Thymus (tissue), 11 donors: ENCODE measurements around the gene GP9. TPM values are rescaled to one million over a fixed set of nuclear protein-coding genes. Genes with fewer than 3 reads are reported as not detected.
"Not testable (repeated sequence)": the region's sequence is repeated elsewhere in the genome, so short reads cannot be mapped to it uniquely, and the experiment has no call there.

Experiments
- DNase-seq, 9 donors: peaks; one replicate each; pipeline ENCODE4 v3.0.0-alpha.2; 2013; ENCODE audit warnings: low spot score in 9 of 9, low read depth in 6 of 9, missing footprints in 1 of 9
- H3K27ac ChIP-seq, 2 donors: one replicate each; pipeline ENCODE4 v1.5.1; 2013; ENCODE audit warnings: control low read depth in 1 of 2, low read depth in 1 of 2, low read length in 1 of 2, mild to moderate bottlenecking in 1 of 2, moderate library complexity in 1 of 2
- H3K27me3 ChIP-seq, 2 donors: one replicate each; pipeline ENCODE4 v1.5.1; 2013; ENCODE audit warnings: low read length in 1 of 2; ENCODE audit not compliant: control insufficient read depth in 2 of 2, insufficient read depth in 1 of 2
- H3K36me3 ChIP-seq, 2 donors: one replicate each; pipeline ENCODE4 v1.5.1; 2013; ENCODE audit warnings: low read length in 1 of 2, mild to moderate bottlenecking in 1 of 2, moderate library complexity in 1 of 2; ENCODE audit not compliant: control insufficient read depth in 2 of 2, insufficient read depth in 2 of 2
- H3K4me1 ChIP-seq, 2 donors: one replicate each; pipeline ENCODE4 v1.5.1; 2013; ENCODE audit warnings: low read length in 2 of 2; ENCODE audit not compliant: control insufficient read depth in 2 of 2, insufficient read depth in 2 of 2
- H3K4me3 ChIP-seq, 2 donors: one replicate each; pipeline ENCODE4 v1.5.1; 2013; ENCODE audit warnings: low read length in 2 of 2, control low read depth in 1 of 2, mild to moderate bottlenecking in 1 of 2
- H3K9me3 ChIP-seq, 2 donors: one replicate each; pipeline ENCODE4 v1.5.1; 2013; ENCODE audit warnings: low read length in 1 of 2, mild to moderate bottlenecking in 1 of 2; ENCODE audit not compliant: control insufficient read depth in 2 of 2, insufficient read depth in 1 of 2
- WGBS: extraction: QIAGEN DNeasy Blood & Tissue Kit; methylation state at CpG from one replicate; pipeline ENCODE4 v1.1.7; 2013; 5-methylcytosine and 5-hydroxymethylcytosine counted together
- polyA plus RNA-seq: library from polyadenylated mRNA; stranded (reverse); fragments of 200-250 nt; gene quantifications from one replicate; pipeline ENCODE4 v1.2.3, GENCODE V29; 2013
- total RNA-seq: library from RNA; stranded (reverse); fragments of 120-200 nt; gene quantifications from one replicate; pipeline ENCODE4 v1.2.4, GENCODE V29; 2013
- donor health status: healthy.

GP9 gene
- total and polyA plus RNA-seq, 2 donors, result 0.02 to 0.14 TPM

DNA sequence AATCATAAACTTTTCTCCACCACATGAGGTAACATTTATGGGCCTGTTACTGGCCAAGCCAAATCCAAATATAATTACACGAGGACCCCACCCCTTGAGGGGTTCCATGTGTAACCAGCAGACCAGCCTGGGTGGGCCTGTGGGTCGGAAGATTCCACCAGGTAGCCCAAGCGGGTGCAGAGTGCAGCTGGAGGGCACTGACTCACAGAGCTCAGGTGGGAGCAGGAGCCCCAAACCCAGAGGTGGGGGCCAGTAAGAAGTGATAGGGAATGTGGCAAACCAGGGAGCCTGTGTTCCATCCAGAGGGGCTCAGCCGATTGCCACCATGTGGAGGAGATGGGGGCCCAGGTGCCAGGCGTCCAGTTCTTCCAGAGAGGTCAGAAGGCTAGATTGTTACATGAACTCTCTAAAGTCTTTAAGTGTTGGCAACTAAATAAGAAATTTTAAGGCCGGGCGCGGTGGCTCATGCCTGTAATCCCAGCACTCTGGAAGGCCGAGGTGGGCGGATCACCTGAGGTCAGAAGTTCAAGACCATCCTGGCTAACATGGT is 2.6 kb downstream of the GP9 start:
- H3K4me3 ChIP-seq, result no peak overlapping the region
- 93% methylated on average over 10 of the region's 10 CpGs for WGBS
- no peak overlapping the region for H3K27ac ChIP-seq
- H3K27me3 ChIP-seq, result peaks cover 0 to 1% of the 10 kb centered on the region in 2 donors
- no peaks in the 10 kb centered on the region for H3K36me3 ChIP-seq
- no peak for DNase-seq
- peaks cover under 1 to 5% of the 10 kb centered on the region in 2 donors for H3K4me1 ChIP-seq
- no peaks in the 10 kb centered on the region for H3K9me3 ChIP-seq

DNA sequence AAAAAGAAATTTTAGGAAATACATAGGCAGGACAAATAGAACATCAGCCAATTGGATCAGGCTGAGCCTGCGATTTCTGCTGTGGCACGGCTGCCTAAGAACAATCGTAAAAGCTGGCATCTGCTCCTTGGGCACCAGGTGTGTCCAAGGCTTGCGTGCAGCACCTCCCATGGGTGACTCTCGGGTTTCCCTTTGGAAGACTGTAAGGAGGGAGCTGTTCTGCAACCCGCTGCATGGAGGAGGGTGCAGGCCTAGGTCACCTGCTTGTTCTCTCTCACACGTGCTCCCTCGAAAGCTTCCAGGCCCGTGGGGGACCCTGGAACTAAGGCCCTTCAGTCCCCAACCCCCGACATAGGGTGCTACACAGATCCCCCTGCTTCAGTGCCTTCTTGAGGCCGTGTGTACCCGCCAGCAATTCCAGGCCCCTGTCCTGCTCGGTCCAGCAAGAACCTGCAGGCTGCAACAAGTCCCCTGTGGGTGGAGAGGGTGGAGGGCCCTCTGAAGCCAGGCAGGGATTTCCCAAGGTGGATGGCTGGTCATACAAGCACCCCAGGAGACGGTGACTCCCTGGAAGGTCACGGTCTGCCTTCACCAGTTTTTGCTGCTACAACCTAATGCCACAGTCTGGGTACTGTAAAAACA is 3.4 kb downstream of the GP9 start:
- Histone ChIP-seq H3K36me3 (no peaks in the 10 kb centered on the region), H3K27me3 (peaks cover 0 to 6% of the 10 kb centered on the region in 2 donors), H3K27ac (no peak overlapping the region), H3K4me1 (peaks cover 2 to 7% of the 10 kb centered on the region in 2 donors), H3K4me3 (no peak overlapping the region), H3K9me3 (no peaks in the 10 kb centered on the region)
- 97% methylated on average over 15 of the region's 15 CpGs for WGBS
- no peak for DNase-seq

DNA sequence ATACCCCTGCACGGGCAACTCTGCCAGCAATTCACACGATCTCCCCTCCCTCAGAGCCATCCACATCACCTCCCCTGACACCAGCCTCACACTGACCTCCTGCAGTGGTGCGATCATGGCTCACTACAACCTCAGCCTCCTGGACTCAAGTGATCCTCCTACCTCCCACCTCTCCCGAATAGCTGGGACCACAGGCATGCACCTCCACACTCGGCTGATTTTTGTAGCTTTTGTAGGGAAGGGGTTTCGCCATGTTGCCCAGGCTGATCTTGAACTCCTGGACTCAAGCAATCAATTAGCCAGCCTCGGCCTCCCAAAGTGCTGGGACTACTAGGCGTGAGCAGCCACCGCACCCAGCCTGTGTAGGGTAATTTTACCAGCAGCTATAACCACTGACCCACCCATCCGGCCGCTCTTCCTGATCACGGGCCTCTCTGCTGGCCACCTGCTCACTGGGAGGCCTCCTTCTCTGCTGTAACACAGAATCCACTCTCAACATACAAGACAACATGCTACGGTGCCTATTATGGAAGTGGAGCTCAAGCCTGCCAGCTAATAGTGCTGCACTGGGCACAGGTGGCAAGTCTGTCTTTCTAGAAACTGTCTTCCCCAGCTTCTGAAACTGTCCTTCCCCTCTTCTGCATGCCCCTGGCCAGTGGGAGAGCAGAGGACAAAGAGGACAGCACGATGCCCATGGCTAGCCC is 4.6 kb downstream of the GP9 start:
- Histone ChIP-seq H3K27me3 (peaks cover 0 to 10% of the 10 kb centered on the region in 2 donors), H3K4me3 (no peak overlapping the region), H3K9me3 (no peaks in the 10 kb centered on the region), H3K4me1 (peaks cover 2 to 7% of the 10 kb centered on the region in 2 donors), H3K36me3 (no peaks in the 10 kb centered on the region), H3K27ac (no peak overlapping the region)
- no peak for DNase-seq
- WGBS, result 98% methylated on average over 14 of the region's 14 CpGs

DNA sequence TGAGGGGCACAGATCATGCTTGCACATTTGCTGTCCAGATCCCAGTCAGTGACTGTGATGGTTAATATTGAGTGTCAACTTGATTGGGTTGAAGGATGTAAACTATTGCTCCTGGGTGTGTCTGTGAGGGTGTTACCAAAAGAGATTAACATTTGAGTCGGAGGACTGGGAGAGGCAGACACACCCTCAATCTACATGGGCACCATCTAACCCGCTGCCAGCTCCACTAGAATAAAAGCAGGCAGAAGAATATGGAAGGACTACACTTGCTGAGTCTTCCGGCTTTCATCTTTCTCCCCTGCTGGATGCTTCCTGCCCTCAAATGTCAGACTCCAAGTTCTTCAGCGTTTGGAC is 5.1 kb downstream of the GP9 start:
- no peak for DNase-seq
- no peaks in the 10 kb centered on the region for H3K9me3 ChIP-seq
- H3K4me3 ChIP-seq, result no peak overlapping the region
- H3K27ac ChIP-seq, result no peak overlapping the region
- peaks cover 2 to 7% of the 10 kb centered on the region in 2 donors for H3K4me1 ChIP-seq
- no peaks in the 10 kb centered on the region for H3K36me3 ChIP-seq
- peaks cover 0 to 10% of the 10 kb centered on the region in 2 donors for H3K27me3 ChIP-seq
- WGBS, result 96% methylated on average over 4 of the region's 4 CpGs

DNA sequence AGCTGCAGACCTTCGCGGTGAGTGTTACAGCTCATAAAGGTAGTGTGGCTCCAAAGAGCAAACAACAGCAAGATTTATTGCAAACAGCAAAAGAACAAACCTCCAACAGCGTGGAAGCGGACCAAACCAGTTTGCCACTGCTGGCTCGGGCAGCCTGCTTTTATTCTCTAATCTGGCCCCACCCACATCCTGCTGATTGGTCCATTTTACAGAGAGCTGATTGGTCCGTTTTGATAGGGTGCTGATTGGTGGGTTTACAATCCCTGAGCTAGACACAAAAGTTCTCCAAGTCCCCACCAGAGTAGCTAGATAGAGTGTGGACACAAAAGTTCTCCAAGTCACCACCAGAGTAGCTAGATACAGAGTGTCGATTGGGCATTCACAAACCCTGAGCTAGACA is 7.1 kb downstream of the GP9 start:
- not testable (repeated sequence) for DNase-seq, H3K27ac ChIP-seq, H3K4me3 ChIP-seq

DNA sequence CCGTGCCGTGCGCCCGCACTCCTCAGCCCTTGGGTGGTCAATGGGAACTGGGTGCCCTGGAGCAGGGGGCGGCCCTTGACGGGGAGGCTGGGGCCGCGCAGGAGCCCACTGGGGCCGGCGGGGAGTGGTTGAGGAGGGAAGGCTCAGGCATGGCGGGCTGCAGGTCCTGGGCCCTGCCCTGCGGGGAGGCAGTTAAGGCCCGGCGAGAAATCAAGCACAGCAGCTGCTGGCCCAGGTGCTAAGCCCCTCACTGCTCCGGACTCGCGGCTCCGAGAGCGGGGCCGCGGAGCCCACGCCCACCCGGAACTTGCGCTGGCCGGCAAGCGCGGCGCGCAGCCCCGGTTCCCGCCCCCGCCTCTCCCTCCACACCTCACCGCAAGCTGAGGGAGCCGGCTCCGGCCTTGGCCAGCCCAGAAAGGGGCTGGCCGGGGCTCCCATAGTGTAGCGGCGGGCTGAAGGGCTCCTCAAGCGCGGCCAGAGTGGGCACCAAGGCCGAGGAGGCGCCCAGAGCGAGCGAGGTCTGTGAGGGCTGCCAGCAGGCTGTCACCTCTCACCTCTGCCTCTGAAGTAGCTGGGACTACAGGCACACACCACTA is 7.8 kb downstream of the GP9 start:
- WGBS, result 18% methylated on average over 44 of the region's 44 CpGs
- no peak overlapping the region for H3K27ac ChIP-seq
- H3K9me3 ChIP-seq, result no peaks in the 10 kb centered on the region
- no peaks in the 10 kb centered on the region for H3K36me3 ChIP-seq
- H3K4me1 ChIP-seq, result peaks cover 2 to 7% of the 10 kb centered on the region in 2 donors
- H3K27me3 ChIP-seq, result peaks cover 0 to 10% of the 10 kb centered on the region in 2 donors
- peak overlapping the region; percentile 27 to 42 for H3K4me3 ChIP-seq
- DNase-seq, result no peak

More for the DNA sequence above, 7.1 kb downstream of the GP9 start:
- WGBS, result 89% methylated on average over 7 of the region's 7 CpGs
- H3K9me3 ChIP-seq, H3K4me1 ChIP-seq, H3K27me3 ChIP-seq, H3K36me3 ChIP-seq: not testable (repeated sequence)

DNA sequence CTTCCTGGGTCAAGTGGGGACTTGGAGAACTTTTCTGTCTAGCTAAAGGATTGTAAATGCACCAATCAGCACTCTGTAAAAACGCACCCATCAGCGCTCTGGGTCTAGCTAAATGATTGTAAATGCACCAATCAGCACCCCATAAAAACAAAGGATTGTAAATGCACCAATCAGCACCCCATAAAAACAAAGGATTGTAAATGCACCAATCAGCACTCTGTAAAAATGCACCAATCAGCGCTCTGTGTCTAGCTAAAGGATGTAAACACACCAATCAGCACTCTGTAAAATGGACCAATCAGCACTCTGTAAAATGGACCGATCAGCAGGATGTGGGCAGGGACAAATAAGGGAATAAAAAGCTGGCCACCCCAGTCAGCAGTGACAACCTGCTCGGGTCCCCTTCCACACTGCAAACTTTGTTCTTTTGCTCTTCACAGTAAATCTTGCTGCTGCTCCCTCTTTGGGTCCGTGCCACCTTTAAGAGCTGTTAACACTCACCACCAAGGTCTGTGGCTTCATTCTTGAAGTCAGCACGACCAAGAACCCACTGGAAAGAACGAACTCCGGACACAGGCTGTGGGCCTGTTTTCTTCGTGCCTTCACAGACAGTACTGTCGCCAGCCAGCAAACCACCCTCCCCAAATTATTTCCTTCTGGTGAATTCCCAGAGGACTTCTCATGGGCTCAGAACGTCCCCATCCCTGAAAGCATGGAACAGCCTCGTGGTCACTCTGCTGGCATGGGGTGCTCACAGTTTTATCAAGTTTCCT is 8.9 kb downstream of the GP9 start:
- H3K27ac ChIP-seq, H3K36me3 ChIP-seq: not testable (repeated sequence)
- 92% methylated on average over 13 of the region's 13 CpGs for WGBS

DNA sequence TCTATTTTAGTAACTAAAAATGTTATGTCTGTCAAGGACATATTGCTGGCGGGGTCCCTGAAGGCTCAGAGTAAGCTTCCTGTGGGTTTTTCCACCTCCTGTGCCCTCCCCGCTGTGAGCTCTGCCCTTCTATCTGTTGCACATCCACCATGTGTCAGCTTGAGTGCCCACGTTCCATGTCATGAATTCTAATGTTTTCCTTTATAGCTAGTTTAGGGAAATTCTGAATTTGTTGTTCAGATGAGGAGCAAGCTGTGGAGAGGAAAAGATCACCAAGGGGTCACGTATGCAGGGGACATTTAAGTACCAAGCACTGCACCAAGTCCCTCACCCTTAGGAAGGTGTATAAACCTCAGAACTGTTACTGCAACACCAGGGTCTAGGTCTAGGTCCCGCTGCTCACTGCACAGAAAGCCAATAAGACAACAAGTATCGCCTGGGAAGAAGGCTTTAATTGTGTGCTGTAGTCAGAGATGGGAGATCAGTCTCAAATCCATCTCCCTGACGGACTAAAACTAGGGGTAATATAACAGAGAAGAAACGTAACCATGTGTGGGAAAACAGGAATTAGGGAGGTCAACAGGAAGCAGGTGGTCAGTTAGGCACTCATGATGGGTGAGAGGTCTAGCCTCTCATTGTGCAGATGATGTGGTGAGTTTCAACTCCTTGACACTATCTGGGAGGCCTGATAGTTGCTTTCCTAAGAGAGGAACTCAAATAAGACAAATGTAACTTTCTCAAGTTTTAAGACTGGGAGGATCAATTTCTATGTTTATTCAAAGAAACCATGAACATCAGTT is 9.7 kb downstream of the GP9 start:
- Histone ChIP-seq H3K27me3 (peaks cover 0 to 10% of the 10 kb centered on the region in 2 donors), H3K27ac (no peak overlapping the region), H3K4me1 (peaks cover 2 to 4% of the 10 kb centered on the region in 2 donors), H3K9me3 (no peaks in the 10 kb centered on the region), H3K4me3 (no peak overlapping the region), H3K36me3 (no peaks in the 10 kb centered on the region)
- 72% methylated on average over 8 of the region's 8 CpGs for WGBS
- DNase-seq, result no peak

More for the DNA sequence above, 8.9 kb downstream of the GP9 start:
- H3K27me3 ChIP-seq, H3K9me3 ChIP-seq, H3K4me1 ChIP-seq, DNase-seq, H3K4me3 ChIP-seq: not testable (repeated sequence)
